Mesenteric fat pad (tissue), 1 donor: ENCODE results near the gene ANK2. TPM values are rescaled to one million over a fixed set of nuclear protein-coding genes. Genes with fewer than 3 reads are reported as not detected.

Source experiments
- DNase-seq: peaks from one replicate; pipeline ENCODE4 v3.0.0-alpha.2; 2020; ENCODE audit warnings: low spot score
- total RNA-seq: library from RNA; stranded (reverse); fragmentation: NEBNext Ultra II Directional; extraction: Animal tissue kit (Norgen Biotek cat#: 25700); gene quantifications from one replicate; pipeline ENCODE4 v1.2.1, GENCODE V29; 2021
- donor health status: DM: yes; HTN: yes; CAD: no.

Gene ANK2
- total RNA-seq, 1 donor from 2014 or later: 97.0 TPM

GRCh38 chr4:113330200-113330599 is 280.7 kb downstream of the ANK2 start:
- DNase-seq: no peak

GRCh38 chr4:113331811-113332210 is 282.4 kb downstream of the ANK2 start:
- no peak for DNase-seq

GRCh38 chr4:113332701-113333100 is 283.2 kb downstream of the ANK2 start:
- DNase-seq: no peak

GRCh38 chr4:113335746-113336145 is 286.3 kb downstream of the ANK2 start:
- no peak for DNase-seq

GRCh38 chr4:113336556-113336955 is 287.1 kb downstream of the ANK2 start:
- no peak for DNase-seq

GRCh38 chr4:113339430-113339813 is 290.0 kb downstream of the ANK2 start:
- DNase-seq: no peak

- DNase-seq: no peak
These were observed 294.6 kb downstream of the ANK2 start for GRCh38 chr4:113344100-113344499.

- no peak for DNase-seq
These were observed 297.8 kb downstream of the ANK2 start for GRCh38 chr4:113347245-113347644.

- no peak for DNase-seq
These were observed 300.0 kb downstream of the ANK2 start for GRCh38 chr4:113349430-113349829.

- no peak for DNase-seq
These were observed 301.1 kb downstream of the ANK2 start for GRCh38 chr4:113350576-113350975.

- DNase-seq: no peak
These were observed 306.3 kb downstream of the ANK2 start for GRCh38 chr4:113355550-113356371.

GRCh38 chr4:113356453-113356852 is 307.0 kb downstream of the ANK2 start:
- no peak for DNase-seq

- no peak for DNase-seq
These were observed 309.3 kb downstream of the ANK2 start for GRCh38 chr4:113358784-113359183.

GRCh38 chr4:113365377-113365776 is 315.9 kb downstream of the ANK2 start:
- no peak for DNase-seq

GRCh38 chr4:113368056-113368455 is 318.6 kb downstream of the ANK2 start:
- no peak for DNase-seq

- DNase-seq: no peak
These were observed 321.7 kb downstream of the ANK2 start for GRCh38 chr4:113371111-113371510.

- DNase-seq: no peak
These were observed 326.7 kb downstream of the ANK2 start for GRCh38 chr4:113375964-113376666.

- DNase-seq: no peak
These were observed 329.4 kb downstream of the ANK2 start for GRCh38 chr4:113378836-113379235.

GRCh38 chr4:113382704-113383103 is 333.3 kb downstream of the ANK2 start:
- no peak for DNase-seq

- no peak for DNase-seq
These were observed 333.8 kb downstream of the ANK2 start for GRCh38 chr4:113383111-113383785.

- no peak for DNase-seq
These were observed 335.1 kb downstream of the ANK2 start for GRCh38 chr4:113384600-113384999.

GRCh38 chr4:113385281-113385899 is 335.9 kb downstream of the ANK2 start:
- no peak for DNase-seq
